A673 (cell line): ENCODE measurements around the gene CKAP2L.

Experiments used
- EZH2 ChIP-seq: fragments of 200-600 bp; sonication (generic); IDR thresholded peaks from 2 replicates; pipeline ENCODE4 v1.6.1; 2017; ENCODE audit warnings: borderline replicate concordance, low read depth, mild to moderate bottlenecking, mixed read lengths, antibody characterized with exemption, low read length; ENCODE audit not compliant: poor library complexity, severe bottlenecking
- TF ChIP-seq, protein P1 (sequence below): fragments of 300-800, 200-600 bp; sonication (generic); conservative IDR thresholded peaks from 2 replicates; pipeline ENCODE4 v1.5.1; 2017; ENCODE audit warnings: low read depth, mild to moderate bottlenecking, antibody characterized with exemption, low read length, moderate library complexity, mixed read lengths

DNA sequence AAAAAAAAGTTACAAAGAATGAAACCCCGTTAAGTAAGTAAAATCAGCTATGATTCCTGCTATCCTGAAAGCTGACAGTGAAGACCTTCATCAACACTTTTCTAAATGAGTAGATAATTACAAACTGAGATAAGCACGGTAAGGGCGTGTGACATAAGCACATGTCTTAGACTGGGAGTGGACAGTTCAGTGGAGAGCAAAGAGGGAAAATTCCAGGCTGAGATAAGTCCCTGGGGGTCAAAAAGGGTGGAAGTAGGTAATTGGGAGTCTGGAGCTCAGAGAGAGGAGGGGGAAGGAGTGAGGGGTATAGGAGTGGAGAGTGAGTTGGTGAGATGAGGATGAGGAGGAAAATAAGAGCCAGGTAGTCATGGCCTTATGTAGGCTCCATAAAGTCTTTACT is 24.2 kb upstream of the CKAP2L start:
- TF ChIP-seq, protein P1, sequence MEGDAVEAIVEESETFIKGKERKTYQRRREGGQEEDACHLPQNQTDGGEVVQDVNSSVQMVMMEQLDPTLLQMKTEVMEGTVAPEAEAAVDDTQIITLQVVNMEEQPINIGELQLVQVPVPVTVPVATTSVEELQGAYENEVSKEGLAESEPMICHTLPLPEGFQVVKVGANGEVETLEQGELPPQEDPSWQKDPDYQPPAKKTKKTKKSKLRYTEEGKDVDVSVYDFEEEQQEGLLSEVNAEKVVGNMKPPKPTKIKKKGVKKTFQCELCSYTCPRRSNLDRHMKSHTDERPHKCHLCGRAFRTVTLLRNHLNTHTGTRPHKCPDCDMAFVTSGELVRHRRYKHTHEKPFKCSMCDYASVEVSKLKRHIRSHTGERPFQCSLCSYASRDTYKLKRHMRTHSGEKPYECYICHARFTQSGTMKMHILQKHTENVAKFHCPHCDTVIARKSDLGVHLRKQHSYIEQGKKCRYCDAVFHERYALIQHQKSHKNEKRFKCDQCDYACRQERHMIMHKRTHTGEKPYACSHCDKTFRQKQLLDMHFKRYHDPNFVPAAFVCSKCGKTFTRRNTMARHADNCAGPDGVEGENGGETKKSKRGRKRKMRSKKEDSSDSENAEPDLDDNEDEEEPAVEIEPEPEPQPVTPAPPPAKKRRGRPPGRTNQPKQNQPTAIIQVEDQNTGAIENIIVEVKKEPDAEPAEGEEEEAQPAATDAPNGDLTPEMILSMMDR = no peak
- TF ChIP-seq EZH2 = no peak
